Endothelial cell of umbilical vein (primary cell): ENCODE results near the gene UBE2Q2. TPM values are rescaled to one million over a fixed set of nuclear protein-coding genes. Genes with fewer than 3 reads are reported as not detected.

Experiments used
- BruUV-seq: library from RNA; stranded (reverse); fragments of 400-500 nt; replicated peaks from 2 replicates; lab custom pipeline; 2021; lab: Mats Ljungman, UMichigan
- CTCF ChIA-PET: fragments of 300-600, 350-600 bp; sonication (Branson Sonifier 250); formaldehyde crosslinking; loops from one replicate; lab custom pipeline; 2021; ENCODE audit warnings: antibody characterized with exemption, inconsistent platforms; lab: Charles Lee
- POLR2A ChIA-PET: fragments of 300-600, 350-600 bp; sonication (Branson Sonifier 250); formaldehyde crosslinking; loops from one replicate; lab custom pipeline; 2021; ENCODE audit warnings: antibody characterized with exemption, inconsistent platforms; lab: Charles Lee
- DNase-seq: peaks from one replicate; pipeline ENCODE4 v3.0.0-alpha.2; 2011; ENCODE audit warnings: low read depth, low spot score
- FAIRE-seq: peaks from 2 replicates; lab custom pipeline; 2011; peaks lifted over from hg19 to GRCh38; lab: Jason Lieb, UNC
- H2AFZ ChIP-seq: 2 replicates; pipeline ENCODE4 v1.6.0; 2012; ENCODE audit warnings: low read depth, low read length, control low read depth, inconsistent platforms
- H3K27ac ChIP-seq: 2 replicates; pipeline ENCODE4 v1.5.1; 2011; ENCODE audit warnings: low read depth, mild to moderate bottlenecking, control low read depth, low read length, moderate library complexity; ENCODE audit not compliant: insufficient read depth
- H3K27me3 ChIP-seq, 2 experiments: 2 replicates each; pipeline versions ENCODE4 v1.6.0 to v1.6.1; 2011; ENCODE audit warnings: low read length in 2 of 2, mixed read lengths in 1 of 2; ENCODE audit not compliant: control insufficient read depth in 2 of 2, insufficient read depth in 2 of 2
- H3K36me3 ChIP-seq, 2 experiments: 2 replicates in 1 of 2; 3 replicates in 1 of 2; pipeline ENCODE4 v1.5.1; 2011; ENCODE audit warnings: low read length in 2 of 2, mild to moderate bottlenecking in 1 of 2, moderate library complexity in 1 of 2; ENCODE audit not compliant: control insufficient read depth in 2 of 2, insufficient read depth in 2 of 2; ENCODE audit errors: extremely low read depth in 1 of 2
- H3K4me1 ChIP-seq: 3 replicates; pipeline ENCODE4 v1.5.1; 2011; ENCODE audit warnings: mild to moderate bottlenecking, low read length; ENCODE audit not compliant: control insufficient read depth, insufficient read depth; ENCODE audit errors: extremely low read depth
- H3K4me2 ChIP-seq: 2 replicates; pipeline ENCODE4 v1.6.1; 2011; ENCODE audit warnings: low read length, control low read depth, mixed read lengths; ENCODE audit not compliant: insufficient read depth
- H3K4me3 ChIP-seq, 3 experiments: fragments of 200-600 bp in 1 of 3; sonication (generic), shearing (Covaris generic) in 1 of 3; replicated peaks in 1 of 3; 2 replicates each; pipeline ENCODE4 v1.5.1; 2011 to 2016; ENCODE audit warnings: control low read depth in 3 of 3, low read length in 3 of 3, mild to moderate bottlenecking in 2 of 3, inconsistent platforms in 1 of 3, low read depth in 1 of 3, moderate library complexity in 1 of 3; ENCODE audit not compliant: insufficient read depth in 1 of 3
- H3K79me2 ChIP-seq: 2 replicates; pipeline ENCODE4 v1.6.0; 2012; ENCODE audit warnings: low read length, inconsistent platforms; ENCODE audit not compliant: control insufficient read depth, insufficient read depth
- H3K9ac ChIP-seq: replicated peaks from 2 replicates; pipeline ENCODE3; 2011; ENCODE audit warnings: low read length, control low read depth; ENCODE audit not compliant: insufficient read depth; ENCODE audit errors: extremely low read depth
- H3K9me1 ChIP-seq: replicated peaks from 3 replicates; pipeline ENCODE4 v1.6.0; 2011; ENCODE audit warnings: mild to moderate bottlenecking, low read length; ENCODE audit not compliant: control insufficient read depth, insufficient read depth; ENCODE audit errors: extremely low read depth
- H3K9me3 ChIP-seq: replicated peaks from 2 replicates; pipeline ENCODE4 v1.5.1; 2012; ENCODE audit warnings: low read length, inconsistent platforms; ENCODE audit not compliant: control insufficient read depth, insufficient read depth
- H4K20me1 ChIP-seq: replicated peaks from 2 replicates; pipeline ENCODE3; 2011; ENCODE audit warnings: mild to moderate bottlenecking, low read length; ENCODE audit not compliant: control insufficient read depth, insufficient read depth; ENCODE audit errors: extremely low read depth
- EZH2 ChIP-seq: IDR thresholded peaks from 2 replicates; pipeline ENCODE4 v1.6.1; 2012; ENCODE audit warnings: borderline replicate concordance, low read depth, mild to moderate bottlenecking, moderate library complexity, low read length, inconsistent platforms; ENCODE audit not compliant: severe bottlenecking
- FOS ChIP-seq: IDR thresholded peaks from 2 replicates; pipeline ENCODE4 v1.6.1; 2011; ENCODE audit warnings: mild to moderate bottlenecking, low read length, moderate library complexity, borderline replicate concordance; ENCODE audit not compliant: insufficient read depth
- GATA2 ChIP-seq: IDR thresholded peaks from 2 replicates; pipeline ENCODE4 v1.7.0; 2011; ENCODE audit warnings: low read depth, mild to moderate bottlenecking, moderate library complexity, mixed read lengths, low read length; ENCODE audit not compliant: insufficient read length, insufficient read depth
- JUN ChIP-seq: IDR thresholded peaks from 2 replicates; pipeline ENCODE4 v1.6.1; 2011; ENCODE audit warnings: borderline replicate concordance, low read depth; ENCODE audit not compliant: insufficient read length, insufficient read depth
- MAX ChIP-seq: IDR thresholded peaks from 2 replicates; pipeline ENCODE4 v1.6.1; 2011; ENCODE audit not compliant: insufficient read depth, insufficient read length
- POLR2A ChIP-seq: IDR thresholded peaks from 2 replicates; pipeline ENCODE4 v1.6.1; 2012; ENCODE audit warnings: low read depth, mild to moderate bottlenecking, control low read depth, low read length
- POLR2AphosphoS5 ChIP-seq: IDR thresholded peaks from 2 replicates; pipeline ENCODE4 v1.6.1; 2012; ENCODE audit warnings: low read depth, mild to moderate bottlenecking, control low read depth, low read length, moderate library complexity; ENCODE audit not compliant: insufficient read depth
- dilution Hi-C: fragments of 300-500 bp; cut with MboI; formaldehyde crosslinking; loops from one replicate; pipeline ENCODE4 v1.15.0; 2019; ENCODE audit warnings: low sequenced_read_pairs; ENCODE audit not compliant: extremely low pct_ligation_motif_present
- intact Hi-C: fragments of 100-400 bp; cut with micrococcal nuclease; formaldehyde crosslinking; loops from one replicate; pipeline ENCODE4 v1.10.0; 2022
- polyA plus RNA-seq, 4 experiments: library from polyadenylated mRNA; depleted of rRNA in 3 of 4; stranded (reverse) in 3 of 4; unstranded in 1 of 4; fragments of >200 nt; gene quantifications; 2 replicates each; pipeline versions ENCODE4 v1.2.1 to v1.2.3, GENCODE V29; 2011 to 2012; ENCODE audit warnings: missing spikeins in 1 of 4
- total RNA-seq: library from RNA; stranded (reverse); gene quantifications from 2 replicates; pipeline ENCODE4 v1.2.3, GENCODE V29; 2021

UBE2Q2 gene
- total and polyA plus RNA-seq, 2 donors (not counting 3 experiments of a cell fraction or from before 2014, with no cell fraction given), result 12.9 to 32.8 TPM

- no peaks in the 10 kb centered on the region for H3K36me3 ChIP-seq
- H4K20me1 ChIP-seq, result no peaks in the 10 kb centered on the region
- ChIA-PET POLR2A (no interaction called here), CTCF (interaction anchor here (0.9 to 1.0 kb wide), 2 partner anchors 15 to 315 kb away, joined by 3 read pairs; no protein-coding TSS in a partner anchor)
- peak; percentile 64 for DNase-seq
- H3K9ac ChIP-seq, result peak overlapping the region; percentile 17
- peak overlapping the region; percentile 78 for H3K27ac ChIP-seq
- TF ChIP-seq POLR2AphosphoS5 (no peak), MAX (no peak), JUN (peak; percentile 62), POLR2A (no peak)
- no peak overlapping the region for H3K4me3 ChIP-seq
- H3K4me1 ChIP-seq, result peaks cover 13% of the 10 kb centered on the region
- FAIRE-seq, result peak; percentile 64
- peak overlapping the region; percentile 77 for H2AFZ ChIP-seq
- H3K4me2 ChIP-seq, result peak overlapping the region; percentile 52
- no peaks in the 10 kb centered on the region for H3K9me1 ChIP-seq
- dilution Hi-C loops (no loop called here), intact Hi-C loops (loop anchor here (2.0 kb wide), 1 partner anchor 19 kb away; the partner anchor contains the start of gene UBE2Q2)
- TSS peak; percentile 75 for BruUV-seq
- H3K79me2 ChIP-seq, result no peaks in the 10 kb centered on the region
- peaks cover 0 to 2% of the 10 kb centered on the region in 2 experiments for H3K27me3 ChIP-seq
- no peaks in the 10 kb centered on the region for H3K9me3 ChIP-seq
These were observed 19.2 kb upstream of the UBE2Q2 start for GRCh38 chr15:75823860-75824613.

GRCh38 chr15:75827691-75828090 is 15.6 kb upstream of the UBE2Q2 start:
- Histone ChIP-seq H3K4me3 (no peak overlapping the region), H3K9ac (no peak overlapping the region), H3K79me2 (no peaks in the 10 kb centered on the region), H3K4me1 (peaks cover 13% of the 10 kb centered on the region), H2AFZ (no peak overlapping the region), H3K9me3 (no peaks in the 10 kb centered on the region), H3K27me3 (peaks cover 2 to 3% of the 10 kb centered on the region in 2 experiments), H3K9me1 (no peaks in the 10 kb centered on the region), H3K27ac (no peak overlapping the region), H3K4me2 (no peak overlapping the region), H4K20me1 (no peaks in the 10 kb centered on the region), H3K36me3 (no peaks in the 10 kb centered on the region)
- FAIRE-seq (no peak), DNase-seq (no peak)
- dilution Hi-C loops (no loop called here), intact Hi-C loops (no loop called here)
- POLR2A ChIA-PET, result no interaction called here
- BruUV-seq, result no TSS peak
- TF ChIP-seq FOS (no peak), POLR2AphosphoS5 (no peak), EZH2 (no peak), POLR2A (no peak), GATA2 (no peak)
- CTCF ChIA-PET, result interaction anchor here (1.3 to 1.6 kb wide), 2 partner anchors 14 to 18 kb away, joined by 6 read pairs; no protein-coding TSS in a partner anchor
